Activated CD4-positive, alpha-beta T cell treated with anti-CD3 and anti-CD28 coated beads for 36 hours (primary cell): Measurements from ENCODE around the gene DPYD. TPM values are rescaled to one million over a fixed set of nuclear protein-coding genes. Genes with fewer than 3 reads are reported as not detected.

ENCODE experiments used
- ATAC-seq: fragments of 200-7000 bp; cut with Tn5 transposase; one replicate; pipeline ENCODE4 v1.10.0; 2021; ENCODE audit warnings: mild to moderate bottlenecking, moderate library complexity
- CTCF ChIA-PET: fragments of 350-600 bp; sonication (Branson Sonifier 250); formaldehyde crosslinking; loops from one replicate; lab custom pipeline; 2021; ENCODE audit warnings: antibody characterized with exemption; lab: Charles Lee
- POLR2A ChIA-PET: fragments of 350-600 bp; sonication (Branson Sonifier 250); formaldehyde crosslinking; loops from one replicate; lab custom pipeline; 2021; ENCODE audit warnings: antibody characterized with exemption, inconsistent platforms; lab: Charles Lee
- DNase-seq: peaks from one replicate; pipeline ENCODE4 v3.0.0-alpha.2; 2020
- H3K27ac Mint-ChIP-seq: one replicate; pipeline ENCODE4 v1.8.0; 2021; ENCODE audit warnings: mixed read lengths
- H3K27me3 Mint-ChIP-seq: one replicate; pipeline ENCODE4 v1.8.0; 2021; ENCODE audit warnings: mixed read lengths
- H3K36me3 Mint-ChIP-seq: one replicate; pipeline ENCODE4 v1.8.0; 2021; ENCODE audit warnings: low read depth, mixed read lengths
- H3K4me1 Mint-ChIP-seq: one replicate; pipeline ENCODE4 v1.8.0; 2021; ENCODE audit warnings: mixed read lengths
- H3K4me3 Mint-ChIP-seq: one replicate; pipeline ENCODE4 v1.8.0; 2021; ENCODE audit warnings: mild to moderate bottlenecking, moderate library complexity, mixed read lengths
- H3K9me3 Mint-ChIP-seq: one replicate; pipeline ENCODE4 v1.8.0; 2021; ENCODE audit warnings: low read depth, mixed read lengths
- intact Hi-C, 2 experiments: fragments of 100-400 bp; cut with DNase I in 1 of 2; cut with micrococcal nuclease in 1 of 2; formaldehyde crosslinking; loops; one replicate each; pipeline versions ENCODE4 v1.14.2 to v1.15.1; 2022 to 2024; cut with DNase I, micrococcal nuclease
- total RNA-seq, 2 experiments: library from RNA; stranded (reverse); gene quantifications; one replicate each; pipeline ENCODE4 v1.2.3, GENCODE V29; 2021

DPYD gene
- total RNA-seq, 2 experiments from 2014 or later = 6.8 to 7.1 TPM

DNA sequence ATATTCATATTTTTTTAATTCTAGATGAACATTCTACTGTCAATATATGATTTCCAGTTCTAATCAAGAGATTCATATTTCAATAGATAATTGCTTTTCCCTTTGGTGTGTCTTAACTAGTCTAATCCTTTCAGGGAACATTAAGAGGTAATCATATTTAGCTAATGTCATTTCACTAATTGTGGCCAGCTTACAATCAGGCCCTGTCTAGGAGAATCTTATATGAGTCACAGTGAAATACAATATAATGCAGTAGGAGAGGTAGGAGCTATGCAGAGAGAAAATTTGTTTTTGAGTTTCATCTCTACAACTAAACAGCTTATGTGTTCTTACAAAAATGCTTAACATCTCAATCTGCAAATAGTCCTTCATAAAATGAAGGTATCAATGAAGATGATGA, 85.9 kb downstream of the DPYD start:
- no peak overlapping the region for H3K4me3 Mint-ChIP-seq
- H3K27me3 Mint-ChIP-seq = no peaks in the 10 kb centered on the region
- CTCF ChIA-PET = interaction anchor here (1.6 kb wide), 1 partner anchor 11 kb away, joined by 3 read pairs; no protein-coding TSS in a partner anchor

DNA sequence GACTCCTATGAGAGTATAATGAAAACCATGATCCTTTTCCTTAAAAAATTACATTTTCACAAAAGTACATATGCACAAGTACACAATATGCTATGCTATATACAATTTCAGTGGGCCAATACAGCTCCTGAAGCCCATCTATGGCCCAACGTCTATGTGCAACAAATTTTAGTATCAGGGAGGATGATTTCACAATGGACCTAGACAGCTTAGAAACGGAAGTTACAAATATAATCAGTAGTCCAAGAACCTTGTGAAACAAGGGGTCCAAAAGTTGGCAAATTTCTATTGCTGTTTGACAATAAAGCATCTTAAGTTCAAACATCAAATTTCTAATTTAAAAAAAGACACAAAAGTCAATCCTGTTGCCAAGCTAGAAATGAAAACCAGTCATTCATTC, 87.0 kb downstream of the DPYD start:
- no peak overlapping the region for H3K4me3 Mint-ChIP-seq
- POLR2A ChIA-PET = no interaction called here
- no peaks in the 10 kb centered on the region for H3K4me1 Mint-ChIP-seq
- CTCF ChIA-PET = interaction anchor here (1.4 kb wide), 1 partner anchor 11 kb away, joined by 3 read pairs; no protein-coding TSS in a partner anchor
- no peaks in the 10 kb centered on the region for H3K36me3 Mint-ChIP-seq
- intact Hi-C loops = no loop called here
- no peaks in the 10 kb centered on the region for H3K9me3 Mint-ChIP-seq
- DNase-seq (no peak), ATAC-seq (no peak)
- H3K27ac Mint-ChIP-seq = no peak overlapping the region
- H3K27me3 Mint-ChIP-seq = no peaks in the 10 kb centered on the region

More for the DNA sequence above, 85.9 kb downstream of the DPYD start:
- Mint-ChIP-seq H3K9me3 (no peaks in the 10 kb centered on the region), H3K36me3 (no peaks in the 10 kb centered on the region), H3K4me1 (no peaks in the 10 kb centered on the region), H3K27ac (no peak overlapping the region)
- intact Hi-C loops = no loop called here
- POLR2A ChIA-PET = no interaction called here
- DNase-seq (no peak), ATAC-seq (no peak)

DNA sequence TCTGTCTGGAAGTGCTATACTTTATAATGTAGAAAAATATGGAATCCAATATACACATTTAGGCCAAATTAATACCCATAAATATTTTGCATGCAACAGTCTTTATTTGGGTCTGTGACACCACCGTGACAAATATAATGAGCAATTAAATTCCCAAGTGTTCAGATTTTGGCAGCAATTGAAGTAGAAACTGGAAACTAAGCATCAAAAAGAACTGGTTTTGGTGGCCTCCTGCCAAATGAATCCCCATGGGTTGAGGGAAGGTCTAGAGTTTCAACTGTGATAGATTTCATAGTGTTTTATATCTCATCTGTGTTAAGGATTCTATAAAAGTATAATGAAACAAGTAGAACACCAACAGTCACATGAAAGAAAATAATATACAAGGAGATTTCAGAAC, 88.4 kb downstream of the DPYD start:
- intact Hi-C loops = no loop called here
- POLR2A ChIA-PET = no interaction called here
- Mint-ChIP-seq H3K36me3 (no peaks in the 10 kb centered on the region), H3K4me1 (no peaks in the 10 kb centered on the region), H3K9me3 (no peaks in the 10 kb centered on the region), H3K27ac (no peak overlapping the region), H3K4me3 (no peak overlapping the region), H3K27me3 (no peaks in the 10 kb centered on the region)
- DNase-seq (no peak), ATAC-seq (no peak)
- CTCF ChIA-PET = interaction anchor here (0.6 to 1.4 kb wide), 2 partner anchors 9 to 104 kb away, joined by 3 read pairs; no protein-coding TSS in a partner anchor

DNA sequence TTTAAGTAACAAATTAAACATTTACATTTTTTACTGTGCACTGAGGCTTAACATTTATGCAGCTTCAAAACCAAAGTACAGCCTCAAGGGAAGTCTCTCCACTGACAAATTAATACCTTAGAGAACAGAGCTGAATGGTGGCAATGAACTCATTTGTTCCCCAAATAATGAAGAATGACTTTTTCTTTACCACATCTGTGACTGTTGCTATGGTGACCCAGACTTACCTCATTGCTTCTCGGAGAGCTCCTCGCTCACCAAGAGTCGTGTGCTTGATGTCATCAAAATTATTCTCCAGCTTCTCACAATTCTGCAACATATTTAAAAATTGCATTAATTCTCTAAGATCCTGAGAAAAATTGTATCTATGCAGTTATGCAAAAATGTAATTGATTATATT, 92.9 kb downstream of the DPYD start:
- ATAC-seq (peak; percentile 79), DNase-seq (no peak)
- Mint-ChIP-seq H3K4me1 (no peaks in the 10 kb centered on the region), H3K27ac (no peak overlapping the region), H3K27me3 (no peaks in the 10 kb centered on the region), H3K9me3 (no peaks in the 10 kb centered on the region), H3K4me3 (no peak overlapping the region), H3K36me3 (no peaks in the 10 kb centered on the region)
- ChIA-PET POLR2A (no interaction called here), CTCF (interaction anchor here (1.1 kb wide), 1 partner anchor 9 kb away, joined by 3 read pairs; no protein-coding TSS in a partner anchor)
- intact Hi-C loops = no loop called here

DNA sequence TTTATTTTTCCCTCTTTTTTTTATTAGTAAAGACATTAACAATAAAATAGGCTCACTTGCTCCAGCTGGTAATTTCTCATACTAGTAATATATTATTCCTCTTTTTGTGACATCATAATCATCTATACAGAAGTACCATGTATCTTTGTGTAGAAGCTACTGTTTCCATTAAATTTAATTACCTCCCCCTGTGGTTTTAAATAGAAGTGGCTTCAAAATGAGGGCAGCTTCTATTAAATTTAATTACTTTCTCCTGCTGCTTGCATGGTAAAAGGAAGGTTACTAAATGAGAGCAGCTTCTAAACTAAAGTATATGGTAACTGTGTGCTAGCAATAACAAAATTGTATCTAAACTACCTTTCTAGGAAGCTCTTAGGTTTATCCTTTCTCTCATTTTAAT, 94.0 kb downstream of the DPYD start:
- Mint-ChIP-seq H3K4me3 (no peak overlapping the region), H3K36me3 (no peaks in the 10 kb centered on the region), H3K27ac (no peak overlapping the region), H3K4me1 (no peaks in the 10 kb centered on the region), H3K9me3 (no peaks in the 10 kb centered on the region), H3K27me3 (no peaks in the 10 kb centered on the region)
- POLR2A ChIA-PET = interaction anchor here (0.7 kb wide), 1 partner anchor 9 kb away, joined by 6 read pairs; no protein-coding TSS in a partner anchor
- intact Hi-C loops = no loop called here
- DNase-seq (no peak), ATAC-seq (no peak)
- CTCF ChIA-PET = no interaction called here

DNA sequence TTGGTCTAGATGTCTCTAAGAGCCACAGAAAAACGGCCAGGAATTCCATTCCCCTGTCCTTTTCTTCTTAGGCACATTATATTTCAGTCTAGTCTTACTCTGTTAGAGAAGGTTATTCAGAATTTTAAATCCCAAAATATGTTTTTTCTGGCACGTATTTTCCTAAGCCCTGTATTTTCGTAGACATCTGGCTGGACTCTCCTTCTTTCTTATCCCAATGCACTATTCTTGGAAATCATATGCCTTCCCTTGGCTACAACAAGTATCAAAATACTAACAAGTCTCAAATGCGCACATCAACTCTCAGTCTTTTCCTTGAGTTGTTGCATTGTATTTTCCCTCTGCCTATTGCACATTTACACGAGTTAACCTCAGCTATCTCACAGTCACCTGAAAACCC, 96.2 kb downstream of the DPYD start:
- DNase-seq = no peak
- Mint-ChIP-seq H3K27me3 (no peaks in the 10 kb centered on the region), H3K36me3 (no peaks in the 10 kb centered on the region), H3K4me1 (no peaks in the 10 kb centered on the region), H3K27ac (no peak overlapping the region), H3K4me3 (no peak overlapping the region), H3K9me3 (no peaks in the 10 kb centered on the region)
- CTCF ChIA-PET = interaction anchor here (0.6 to 1.5 kb wide), 3 partner anchors 11 to 1381 kb away, joined by 3 read pairs; no protein-coding TSS in a partner anchor
- POLR2A ChIA-PET = no interaction called here
- intact Hi-C loops = loop anchor here in 1 of 2 experiments (5.0 kb wide), 1 partner anchor 687 kb away; no protein-coding TSS in a partner anchor
- no peak for ATAC-seq

DNA sequence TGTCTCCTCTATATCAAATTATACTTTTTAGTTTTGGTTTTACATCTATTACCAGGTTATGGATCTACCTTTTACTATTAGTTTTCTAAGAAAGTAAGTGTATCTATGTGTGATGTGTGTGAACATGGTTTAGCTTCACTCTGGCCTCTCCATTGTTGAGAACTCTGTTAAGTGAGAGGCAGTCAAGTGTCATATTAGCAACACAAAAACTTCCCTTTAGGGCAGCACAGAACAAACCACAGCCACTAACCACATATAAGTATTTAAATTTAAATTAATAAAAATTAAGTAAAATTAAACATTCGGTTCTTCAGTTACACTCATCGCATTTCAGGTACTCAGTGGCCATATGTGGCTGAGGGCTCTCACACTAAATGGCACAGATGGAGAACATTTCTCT, 96.6 kb downstream of the DPYD start:
- Mint-ChIP-seq H3K4me3 (no peak overlapping the region), H3K4me1 (no peaks in the 10 kb centered on the region), H3K36me3 (no peaks in the 10 kb centered on the region), H3K27ac (no peak overlapping the region), H3K27me3 (no peaks in the 10 kb centered on the region), H3K9me3 (no peaks in the 10 kb centered on the region)
- ATAC-seq (no peak), DNase-seq (no peak)
- CTCF ChIA-PET = interaction anchor here (0.6 to 1.5 kb wide), 2 partner anchors 11 to 1380 kb away, joined by 3 read pairs; no protein-coding TSS in a partner anchor
- intact Hi-C loops = loop anchor here in 1 of 2 experiments (5.0 kb wide), 1 partner anchor 687 kb away; no protein-coding TSS in a partner anchor
- POLR2A ChIA-PET = no interaction called here

DNA sequence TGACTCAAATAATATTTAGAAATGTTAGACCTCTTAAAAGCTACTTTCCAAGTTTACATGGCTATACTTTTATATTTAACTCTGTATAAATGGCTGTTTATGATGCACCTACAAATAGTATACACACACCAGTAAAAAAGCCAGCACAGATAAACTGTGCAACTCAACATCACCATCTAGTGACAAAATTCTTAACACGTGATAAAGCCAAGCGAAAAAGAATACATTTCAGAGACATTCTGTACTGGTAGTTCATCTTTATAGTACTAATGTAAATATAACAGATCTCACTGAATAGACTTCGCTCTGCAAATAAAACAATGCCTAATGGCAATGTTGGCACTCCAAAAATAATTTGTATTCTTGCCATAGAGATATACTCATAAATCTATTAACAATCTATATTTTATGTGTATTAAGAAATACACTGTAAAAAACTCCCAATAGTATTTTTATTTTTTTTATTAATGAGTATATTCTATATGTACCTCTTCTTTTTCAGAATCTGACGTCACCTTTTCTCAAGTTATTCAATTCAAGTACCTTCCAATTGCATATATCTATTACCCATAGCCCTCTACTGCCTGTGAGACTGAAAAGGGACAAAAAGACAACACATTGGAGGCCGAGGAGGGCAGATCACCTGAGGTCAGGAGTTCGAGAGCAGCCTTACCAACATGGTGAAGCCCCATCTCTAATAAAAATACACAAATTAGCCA, 100.2 kb downstream of the DPYD start:
- no peaks in the 10 kb centered on the region for H3K4me1 Mint-ChIP-seq
- ATAC-seq (peak; percentile 39), DNase-seq (no peak)
- intact Hi-C loops = loop anchor here (1.0 to 5.0 kb wide), 5 partner anchors 230 to 854 kb away; no protein-coding TSS in a partner anchor
- POLR2A ChIA-PET = no interaction called here
- no peak overlapping the region for H3K27ac Mint-ChIP-seq
- no peak overlapping the region for H3K4me3 Mint-ChIP-seq
- no peaks in the 10 kb centered on the region for H3K27me3 Mint-ChIP-seq
- H3K36me3 Mint-ChIP-seq = no peaks in the 10 kb centered on the region
- H3K9me3 Mint-ChIP-seq = no peaks in the 10 kb centered on the region
- CTCF ChIA-PET = interaction anchor here (1.0 to 1.4 kb wide), 6 partner anchors 12 to 682 kb away, joined by 3 to 5 read pairs (median 4); no protein-coding TSS in a partner anchor

DNA sequence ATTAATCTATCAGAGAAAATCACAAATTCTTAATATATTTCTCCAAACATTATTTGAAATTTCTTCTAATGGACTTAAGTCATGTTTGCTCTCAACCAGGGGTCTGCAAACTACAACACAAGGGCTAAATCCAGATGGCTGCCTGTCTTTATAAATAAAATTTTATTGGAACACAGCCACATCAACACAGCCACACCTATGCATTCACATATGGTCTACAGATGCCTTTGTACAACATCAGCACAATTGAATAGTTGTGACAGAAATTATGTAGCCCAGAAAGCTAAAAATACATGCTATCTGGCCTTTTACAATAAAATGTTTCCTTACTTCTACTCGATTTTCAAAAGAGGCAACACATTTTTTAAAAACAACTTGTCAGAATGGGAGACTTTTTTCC, 103.9 kb downstream of the DPYD start:
- ChIA-PET POLR2A (no interaction called here), CTCF (interaction anchor here (0.9 to 1.2 kb wide), 2 partner anchors 8 to 234 kb away, joined by 3 to 4 read pairs; no protein-coding TSS in a partner anchor)
- H3K36me3 Mint-ChIP-seq = no peaks in the 10 kb centered on the region
- no peaks in the 10 kb centered on the region for H3K27me3 Mint-ChIP-seq
- DNase-seq = no peak
- no peak overlapping the region for H3K4me3 Mint-ChIP-seq
- ATAC-seq = no peak
- intact Hi-C loops = loop anchor here (5.0 kb wide), 2 partner anchors 235 to 630 kb away; no protein-coding TSS in a partner anchor
- H3K9me3 Mint-ChIP-seq = no peaks in the 10 kb centered on the region
- peaks cover 4% of the 10 kb centered on the region for H3K4me1 Mint-ChIP-seq
- no peak overlapping the region for H3K27ac Mint-ChIP-seq

DNA sequence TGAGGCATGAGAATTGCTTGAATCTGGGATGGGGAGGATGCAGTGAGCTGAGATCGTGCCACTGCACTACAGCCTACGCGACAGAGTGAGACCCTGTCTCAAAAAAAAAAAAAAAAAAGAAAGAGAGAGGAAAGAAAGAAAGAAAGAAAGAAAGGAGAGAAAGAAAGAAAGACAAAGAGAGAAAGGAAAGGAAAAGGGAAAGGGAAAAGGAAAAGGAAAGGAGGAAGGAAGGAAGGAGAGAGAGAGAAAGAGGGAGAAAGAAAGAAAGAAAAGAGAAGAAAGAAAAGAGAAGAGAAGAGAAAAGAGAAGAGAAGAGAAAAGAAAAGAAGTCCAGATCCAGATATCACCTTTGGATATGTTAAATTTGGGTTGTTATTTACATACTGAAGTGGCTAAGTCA, 106.0 kb downstream of the DPYD start:
- H3K27me3 Mint-ChIP-seq = no peaks in the 10 kb centered on the region
- H3K4me3 Mint-ChIP-seq = no peak overlapping the region
- DNase-seq (no peak), ATAC-seq (no peak)
- peaks cover 3% of the 10 kb centered on the region for H3K36me3 Mint-ChIP-seq
- peaks cover 4% of the 10 kb centered on the region for H3K4me1 Mint-ChIP-seq
- H3K27ac Mint-ChIP-seq = no peak overlapping the region
- intact Hi-C loops = loop anchor here (5.0 kb wide), 2 partner anchors 237 to 628 kb away; no protein-coding TSS in a partner anchor
- no peaks in the 10 kb centered on the region for H3K9me3 Mint-ChIP-seq
- POLR2A ChIA-PET = no interaction called here
- CTCF ChIA-PET = interaction anchor here (1.1 kb wide), 1 partner anchor 239 kb away, joined by 3 read pairs; no protein-coding TSS in a partner anchor

DNA sequence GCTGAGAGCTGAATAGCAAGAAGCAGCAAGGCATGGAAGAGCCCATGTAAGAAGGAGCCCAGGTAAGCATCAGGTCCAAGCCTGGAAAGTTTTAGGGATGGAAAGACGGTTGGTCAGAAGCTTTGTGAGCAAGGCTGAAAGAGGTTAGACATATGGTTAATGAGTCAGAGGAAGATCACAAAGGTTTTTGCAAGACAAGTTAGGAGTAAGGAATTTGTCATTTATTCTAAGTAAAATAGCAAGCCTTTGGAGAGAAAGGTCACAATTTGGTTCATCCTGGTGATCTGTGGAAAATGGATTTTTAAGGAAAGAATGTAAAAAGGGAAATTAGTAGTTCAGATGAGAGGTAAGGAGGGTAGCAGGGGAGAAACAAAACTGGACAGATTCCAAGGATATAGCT, 106.7 kb downstream of the DPYD start:
- CTCF ChIA-PET = interaction anchor here (1.1 kb wide), 2 partner anchors 19 to 239 kb away, joined by 3 read pairs; no protein-coding TSS in a partner anchor
- POLR2A ChIA-PET = interaction anchor here (0.7 kb wide), 1 partner anchor 22 kb away, joined by 5 read pairs; no protein-coding TSS in a partner anchor
- intact Hi-C loops = no loop called here
- Mint-ChIP-seq H3K27me3 (no peaks in the 10 kb centered on the region), H3K4me1 (peaks cover 4% of the 10 kb centered on the region), H3K27ac (no peak overlapping the region), H3K4me3 (no peak overlapping the region), H3K9me3 (no peaks in the 10 kb centered on the region), H3K36me3 (peaks cover 8% of the 10 kb centered on the region)
- ATAC-seq (no peak), DNase-seq (no peak)
